ENCODE data around the gene TMPRSS9.

DNA sequence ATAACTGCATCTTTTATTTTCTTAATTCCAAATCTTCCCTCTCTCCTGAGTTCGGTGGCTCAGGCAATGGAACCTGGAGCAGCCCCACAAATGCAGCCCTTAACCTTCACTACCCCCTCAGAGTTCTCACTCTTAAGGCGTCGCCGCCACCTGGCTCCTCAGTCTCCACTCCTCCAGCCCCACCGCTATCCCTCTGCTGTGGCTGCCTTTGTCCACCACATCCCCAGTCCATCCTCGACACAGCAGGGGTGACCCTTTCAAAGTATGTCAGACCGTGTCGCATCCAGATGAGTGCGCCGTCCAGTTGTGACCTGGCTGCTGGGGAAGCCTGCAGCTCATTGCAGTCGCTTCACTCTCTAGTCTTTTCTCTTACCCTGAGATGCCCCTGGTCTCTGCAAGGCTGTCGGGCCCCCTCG lies 30.6 kb upstream of the TMPRSS9 start:
- TF ChIP-seq, protein P1, sequence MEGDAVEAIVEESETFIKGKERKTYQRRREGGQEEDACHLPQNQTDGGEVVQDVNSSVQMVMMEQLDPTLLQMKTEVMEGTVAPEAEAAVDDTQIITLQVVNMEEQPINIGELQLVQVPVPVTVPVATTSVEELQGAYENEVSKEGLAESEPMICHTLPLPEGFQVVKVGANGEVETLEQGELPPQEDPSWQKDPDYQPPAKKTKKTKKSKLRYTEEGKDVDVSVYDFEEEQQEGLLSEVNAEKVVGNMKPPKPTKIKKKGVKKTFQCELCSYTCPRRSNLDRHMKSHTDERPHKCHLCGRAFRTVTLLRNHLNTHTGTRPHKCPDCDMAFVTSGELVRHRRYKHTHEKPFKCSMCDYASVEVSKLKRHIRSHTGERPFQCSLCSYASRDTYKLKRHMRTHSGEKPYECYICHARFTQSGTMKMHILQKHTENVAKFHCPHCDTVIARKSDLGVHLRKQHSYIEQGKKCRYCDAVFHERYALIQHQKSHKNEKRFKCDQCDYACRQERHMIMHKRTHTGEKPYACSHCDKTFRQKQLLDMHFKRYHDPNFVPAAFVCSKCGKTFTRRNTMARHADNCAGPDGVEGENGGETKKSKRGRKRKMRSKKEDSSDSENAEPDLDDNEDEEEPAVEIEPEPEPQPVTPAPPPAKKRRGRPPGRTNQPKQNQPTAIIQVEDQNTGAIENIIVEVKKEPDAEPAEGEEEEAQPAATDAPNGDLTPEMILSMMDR (IDR thresholded peaks at IDR 0.05): no peak
- TF ChIP-seq POLR2A (IDR thresholded peaks at IDR 0.05): no peak

All from adrenal gland (tissue), 5 donors.